Renal pelvis (tissue), 12 donors: ENCODE measurements around the gene DLG3. TPM values are rescaled to one million over a fixed set of nuclear protein-coding genes. Genes with fewer than 3 reads are reported as not detected.
"Not testable (repeated sequence)": the region's sequence is repeated elsewhere in the genome, so short reads cannot be mapped to it uniquely, and the experiment has no call there.

Experiments used
- DNase-seq: peaks from one replicate; pipeline ENCODE4 v3.0.0-alpha.2; 2013
- long read RNA-seq, 16 experiments: transcript quantifications; one replicate each; lab custom pipeline, GENCODE V29; 2026
- polyA plus RNA-seq, 3 donors: library from polyadenylated mRNA; unstranded; fragments of 120-200 nt; gene quantifications; one replicate each; pipeline ENCODE4 v1.2.1, GENCODE V29; 2013; ENCODE audit not compliant: insufficient read length in 3 of 3

Gene DLG3
- polyA plus RNA-seq, result 10 to 100 TPM; 39.3 to 49.1 (median 39.5) TPM
- long read RNA-seq, donor 1, full-length matches to known transcripts, result 5 of 5 reads
- long read RNA-seq, donor 1, partial matches to known transcripts, result 0 of 5 reads
- long read RNA-seq, donor 1, other reads (novel, unspliced or antisense), result 0 of 5 reads
- long read RNA-seq, donor 2, full-length matches to known transcripts, result 4 of 4 reads
- long read RNA-seq, donor 2, partial matches to known transcripts, result 0 of 4 reads
- long read RNA-seq, donor 2, other reads (novel, unspliced or antisense), result 0 of 4 reads
- long read RNA-seq, donor 3, full-length matches to known transcripts, result 6 of 6 reads
- long read RNA-seq, donor 3, partial matches to known transcripts, result 0 of 6 reads
- long read RNA-seq, donor 3, other reads (novel, unspliced or antisense), result 0 of 6 reads
- long read RNA-seq, donor 4, full-length matches to known transcripts, result 2 of 2 reads
- long read RNA-seq, donor 4, partial matches to known transcripts, result 0 of 2 reads
- long read RNA-seq, donor 4, other reads (novel, unspliced or antisense), result 0 of 2 reads
- long read RNA-seq, donor 5, full-length matches to known transcripts, result 1 of 1 reads
- long read RNA-seq, donor 5, partial matches to known transcripts, result 0 of 1 reads
- long read RNA-seq, donor 5, other reads (novel, unspliced or antisense), result 0 of 1 reads
- long read RNA-seq, donor 6, full-length matches to known transcripts, result 5 of 5 reads
- long read RNA-seq, donor 6, partial matches to known transcripts, result 0 of 5 reads
- long read RNA-seq, donor 6, other reads (novel, unspliced or antisense), result 0 of 5 reads
- long read RNA-seq, donor 7, full-length matches to known transcripts, result 8 of 8 reads
- long read RNA-seq, donor 7, partial matches to known transcripts, result 0 of 8 reads
- long read RNA-seq, donor 7, other reads (novel, unspliced or antisense), result 0 of 8 reads
- long read RNA-seq, donor 8, full-length matches to known transcripts, result 1 of 1 reads
- long read RNA-seq, donor 8, partial matches to known transcripts, result 0 of 1 reads
- long read RNA-seq, donor 8, other reads (novel, unspliced or antisense), result 0 of 1 reads
- long read RNA-seq, donor 9, full-length matches to known transcripts, result 3 of 3 reads
- long read RNA-seq, donor 9, partial matches to known transcripts, result 0 of 3 reads
- long read RNA-seq, donor 9, other reads (novel, unspliced or antisense), result 0 of 3 reads
- long read RNA-seq, donor 10, full-length matches to known transcripts, result 1 of 1 reads
- long read RNA-seq, donor 10, partial matches to known transcripts, result 0 of 1 reads
- long read RNA-seq, donor 10, other reads (novel, unspliced or antisense), result 0 of 1 reads
- long read RNA-seq, donor 11, full-length matches to known transcripts, result 4 of 4 reads
- long read RNA-seq, donor 11, partial matches to known transcripts, result 0 of 4 reads
- long read RNA-seq, donor 11, other reads (novel, unspliced or antisense), result 0 of 4 reads
- long read RNA-seq, donor 12, full-length matches to known transcripts, result 5 of 5 reads
- long read RNA-seq, donor 12, partial matches to known transcripts, result 0 of 5 reads
- long read RNA-seq, donor 12, other reads (novel, unspliced or antisense), result 0 of 5 reads
- long read RNA-seq, donor 13, result 0 reads
- long read RNA-seq, donor 14, full-length matches to known transcripts, result 8 of 8 reads
- long read RNA-seq, donor 14, partial matches to known transcripts, result 0 of 8 reads
- long read RNA-seq, donor 14, other reads (novel, unspliced or antisense), result 0 of 8 reads
- long read RNA-seq, donor 15, full-length matches to known transcripts, result 3 of 3 reads
- long read RNA-seq, donor 15, partial matches to known transcripts, result 0 of 3 reads
- long read RNA-seq, donor 15, other reads (novel, unspliced or antisense), result 0 of 3 reads
- long read RNA-seq, donor 16, full-length matches to known transcripts, result 1 of 1 reads
- long read RNA-seq, donor 16, partial matches to known transcripts, result 0 of 1 reads
- long read RNA-seq, donor 16, other reads (novel, unspliced or antisense), result 0 of 1 reads

GRCh38 chrX:70444326-70444945, at the start of gene DLG3:
Gene DLG3 (plus strand): TSS chrX:70444835. CDS start chrX:70445202, 367 bp downstream.
- no peak for DNase-seq

- DNase-seq, result no peak
Observed at GRCh38 chrX:70398899-70399298, 45.7 kb upstream of the DLG3 start.

- DNase-seq, result not testable (repeated sequence)
Observed at GRCh38 chrX:70400181-70400580, 44.5 kb upstream of the DLG3 start.

- no peak for DNase-seq
Observed at GRCh38 chrX:70402721-70403120, 41.9 kb upstream of the DLG3 start.

GRCh38 chrX:70405003-70405402, 39.6 kb upstream of the DLG3 start:
- DNase-seq, result no peak

GRCh38 chrX:70410921-70411320, 33.7 kb upstream of the DLG3 start:
- DNase-seq, result no peak

- DNase-seq, result no peak
Observed at GRCh38 chrX:70411475-70411874, 33.2 kb upstream of the DLG3 start.

GRCh38 chrX:70421618-70422017, 23.0 kb upstream of the DLG3 start:
- DNase-seq, result no peak

GRCh38 chrX:70422851-70423341, 21.7 kb upstream of the DLG3 start, which contains the start of gene GDPD2:
Gene GDPD2 (plus strand): TSS chrX:70423314. CDS start chrX:70424985, 1,671 bp downstream.
- DNase-seq, result peak; percentile 56

- no peak for DNase-seq
Observed at GRCh38 chrX:70423936-70424675, 20.5 kb upstream of the DLG3 start.

GRCh38 chrX:70424801-70425200, 19.8 kb upstream of the DLG3 start:
- DNase-seq, result no peak

- DNase-seq, result no peak
Observed at GRCh38 chrX:70426286-70427278, 18.1 kb upstream of the DLG3 start.

GRCh38 chrX:70427365-70427764, 17.3 kb upstream of the DLG3 start:
- DNase-seq, result no peak

- no peak for DNase-seq
Observed at GRCh38 chrX:70429759-70430158, 14.9 kb upstream of the DLG3 start.

GRCh38 chrX:70432936-70433847, 11.4 kb upstream of the DLG3 start:
- no peak for DNase-seq

GRCh38 chrX:70433848-70434351, 10.7 kb upstream of the DLG3 start:
- no peak for DNase-seq
